D721Med (cell line): ENCODE measurements around the gene NTNG1.

Experiments used
- DNase-seq: peaks from one replicate; pipeline ENCODE4 v3.0.0; 2011; ENCODE audit warnings: low spot score; ENCODE audit not compliant: insufficient read length
- FAIRE-seq: peaks from 2 replicates; lab custom pipeline; 2011; peaks lifted over from hg19 to GRCh38; lab: Jason Lieb, UNC
- TF ChIP-seq, protein P1 (sequence below): IDR thresholded peaks from 2 replicates; pipeline ENCODE4 v1.5.1; 2012; ENCODE audit warnings: mild to moderate bottlenecking, control low read depth; ENCODE audit not compliant: insufficient read depth; ENCODE audit errors: missing control alignments

The NTNG1 gene

DNA sequence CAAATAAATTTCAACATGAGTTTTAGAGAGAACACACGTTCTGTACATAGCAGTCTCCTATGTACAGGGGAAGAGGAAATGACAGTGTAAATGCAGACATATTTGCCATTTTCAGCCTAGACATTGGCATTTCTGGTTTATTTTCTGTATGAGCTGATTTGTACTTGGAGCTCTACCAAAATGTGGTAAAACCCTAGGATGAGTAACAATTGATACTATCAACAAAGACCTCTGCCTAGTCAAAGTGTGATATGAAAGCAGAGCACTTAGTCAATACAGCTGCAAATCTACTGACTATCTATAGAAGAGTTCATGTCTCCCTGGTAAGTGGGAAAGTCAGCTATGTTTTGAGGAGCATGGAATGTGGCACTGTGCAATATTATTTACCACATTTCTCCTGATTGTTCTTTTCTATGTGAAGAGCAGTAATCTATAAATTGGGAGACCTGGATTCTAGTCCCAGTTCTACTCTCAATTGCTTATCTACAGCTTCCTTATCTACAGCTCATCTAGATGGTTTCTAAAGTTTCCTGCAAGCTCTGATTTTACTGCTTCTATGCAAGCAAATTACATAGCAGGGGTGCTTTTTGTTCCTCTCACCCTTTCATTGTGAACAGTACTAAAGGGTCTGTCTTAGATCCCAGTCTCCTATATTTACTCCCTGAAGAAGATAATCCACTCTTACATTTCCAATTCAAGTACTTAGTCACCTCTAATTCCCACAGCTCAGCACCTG lies 334.2 kb downstream of the NTNG1 start:
- no peak for FAIRE-seq
- TF ChIP-seq, protein P1, sequence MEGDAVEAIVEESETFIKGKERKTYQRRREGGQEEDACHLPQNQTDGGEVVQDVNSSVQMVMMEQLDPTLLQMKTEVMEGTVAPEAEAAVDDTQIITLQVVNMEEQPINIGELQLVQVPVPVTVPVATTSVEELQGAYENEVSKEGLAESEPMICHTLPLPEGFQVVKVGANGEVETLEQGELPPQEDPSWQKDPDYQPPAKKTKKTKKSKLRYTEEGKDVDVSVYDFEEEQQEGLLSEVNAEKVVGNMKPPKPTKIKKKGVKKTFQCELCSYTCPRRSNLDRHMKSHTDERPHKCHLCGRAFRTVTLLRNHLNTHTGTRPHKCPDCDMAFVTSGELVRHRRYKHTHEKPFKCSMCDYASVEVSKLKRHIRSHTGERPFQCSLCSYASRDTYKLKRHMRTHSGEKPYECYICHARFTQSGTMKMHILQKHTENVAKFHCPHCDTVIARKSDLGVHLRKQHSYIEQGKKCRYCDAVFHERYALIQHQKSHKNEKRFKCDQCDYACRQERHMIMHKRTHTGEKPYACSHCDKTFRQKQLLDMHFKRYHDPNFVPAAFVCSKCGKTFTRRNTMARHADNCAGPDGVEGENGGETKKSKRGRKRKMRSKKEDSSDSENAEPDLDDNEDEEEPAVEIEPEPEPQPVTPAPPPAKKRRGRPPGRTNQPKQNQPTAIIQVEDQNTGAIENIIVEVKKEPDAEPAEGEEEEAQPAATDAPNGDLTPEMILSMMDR = no peak
- DNase-seq = no peak

DNA sequence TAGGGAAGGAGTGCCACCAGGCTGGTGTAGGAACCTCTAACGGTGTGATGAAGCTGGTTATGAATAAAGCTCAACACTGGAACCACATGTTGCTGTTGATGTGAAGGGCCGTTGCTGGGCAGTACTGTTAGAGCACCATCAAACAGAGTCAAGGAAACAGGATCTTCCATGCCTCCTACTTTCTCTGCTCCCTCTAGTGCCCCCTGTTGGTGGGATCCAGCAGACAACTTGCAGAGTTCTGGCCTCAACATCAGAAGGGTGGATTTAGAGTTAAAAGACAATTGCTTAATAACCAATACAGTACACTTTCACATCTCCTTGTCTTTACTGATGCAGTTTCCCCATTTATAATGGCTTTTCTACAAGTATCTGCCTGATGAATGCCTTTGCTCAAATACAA lies 336.4 kb downstream of the NTNG1 start:
- TF ChIP-seq, protein P1 = no peak
- FAIRE-seq = no peak
- no peak for DNase-seq

DNA sequence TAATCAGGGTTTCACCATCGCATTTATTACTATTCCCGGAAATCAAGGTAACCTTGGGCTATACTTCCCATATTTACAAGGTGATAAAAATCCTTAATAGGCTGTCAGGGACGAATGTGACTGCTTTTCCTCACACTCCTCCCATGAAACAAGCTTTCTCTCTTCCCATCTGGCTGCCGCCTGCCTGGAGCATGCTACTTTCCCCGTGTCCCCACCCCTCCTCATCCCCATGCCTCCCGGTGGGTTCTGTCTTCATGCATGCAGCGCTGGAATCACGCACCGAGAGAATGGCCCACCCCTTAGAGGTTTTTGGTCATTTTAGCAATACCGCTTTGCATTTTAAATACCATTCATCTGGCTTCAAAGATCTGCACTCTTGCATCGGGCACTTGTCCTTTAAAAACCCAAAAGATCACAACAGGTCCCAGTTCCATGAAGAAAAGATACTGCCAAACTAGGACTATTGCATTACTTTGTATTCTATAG lies 339.1 kb downstream of the NTNG1 start:
- DNase-seq (no peak), FAIRE-seq (no peak)
- TF ChIP-seq, protein P1 = no peak

DNA sequence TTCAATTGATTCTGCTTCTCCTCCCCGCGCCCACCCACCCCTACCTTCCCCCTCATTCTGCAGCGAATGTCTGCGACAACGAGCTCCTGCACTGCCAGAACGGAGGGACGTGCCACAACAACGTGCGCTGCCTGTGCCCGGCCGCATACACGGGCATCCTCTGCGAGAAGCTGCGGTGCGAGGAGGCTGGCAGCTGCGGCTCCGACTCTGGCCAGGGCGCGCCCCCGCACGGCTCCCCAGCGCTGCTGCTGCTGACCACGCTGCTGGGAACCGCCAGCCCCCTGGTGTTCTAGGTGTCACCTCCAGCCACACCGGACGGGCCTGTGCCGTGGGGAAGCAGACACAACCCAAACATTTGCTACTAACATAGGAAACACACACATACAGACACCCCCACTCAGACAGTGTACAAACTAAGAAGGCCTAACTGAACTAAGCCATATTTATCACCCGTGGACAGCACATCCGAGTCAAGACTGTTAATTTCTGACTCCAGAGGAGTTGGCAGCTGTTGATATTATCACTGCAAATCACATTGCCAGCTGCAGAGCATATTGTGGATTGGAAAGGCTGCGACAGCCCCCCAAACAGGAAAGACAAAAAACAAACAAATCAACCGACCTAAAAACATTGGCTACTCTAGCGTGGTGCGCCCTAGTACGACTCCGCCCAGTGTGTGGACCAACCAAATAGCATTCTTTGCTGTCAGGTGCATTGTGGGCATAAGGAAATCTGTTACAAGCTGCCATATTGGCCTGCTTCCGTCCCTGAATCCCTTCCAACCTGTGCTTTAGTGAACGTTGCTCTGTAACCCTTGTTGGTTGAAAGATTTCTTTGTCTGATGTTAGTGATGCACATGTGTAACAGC lies 339.9 kb downstream of the NTNG1 start:
- TF ChIP-seq, protein P1 = no peak
- FAIRE-seq = no peak
- DNase-seq = no peak

DNA sequence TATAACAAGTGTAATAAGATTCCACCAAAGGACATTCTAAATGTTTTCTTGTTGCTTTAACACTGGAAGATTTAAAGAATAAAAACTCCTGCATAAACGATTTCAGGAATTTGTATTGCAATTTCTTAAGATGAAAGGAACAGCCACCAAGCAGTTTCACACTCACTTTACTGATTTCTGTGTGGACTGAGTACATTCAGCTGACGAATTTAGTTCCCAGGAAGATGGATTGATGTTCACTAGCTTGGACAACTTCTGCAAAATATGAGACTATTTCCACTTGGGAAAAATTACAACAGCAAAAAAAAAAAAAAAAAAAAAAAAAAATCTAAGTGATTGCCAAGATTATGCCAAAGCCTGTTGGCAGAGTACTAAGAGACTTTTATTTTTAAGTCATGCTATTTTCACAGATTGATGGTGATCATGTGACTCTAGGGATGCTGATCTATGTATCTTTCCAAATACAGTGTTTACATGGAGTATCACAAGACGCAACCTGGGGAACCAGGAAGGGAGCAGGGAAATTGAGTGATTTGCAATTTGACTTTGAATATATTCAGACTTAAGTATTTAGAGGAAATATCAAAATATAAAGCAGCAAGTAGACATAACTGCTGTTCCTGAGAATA lies 341.0 kb downstream of the NTNG1 start:
- no peak for FAIRE-seq

DNA sequence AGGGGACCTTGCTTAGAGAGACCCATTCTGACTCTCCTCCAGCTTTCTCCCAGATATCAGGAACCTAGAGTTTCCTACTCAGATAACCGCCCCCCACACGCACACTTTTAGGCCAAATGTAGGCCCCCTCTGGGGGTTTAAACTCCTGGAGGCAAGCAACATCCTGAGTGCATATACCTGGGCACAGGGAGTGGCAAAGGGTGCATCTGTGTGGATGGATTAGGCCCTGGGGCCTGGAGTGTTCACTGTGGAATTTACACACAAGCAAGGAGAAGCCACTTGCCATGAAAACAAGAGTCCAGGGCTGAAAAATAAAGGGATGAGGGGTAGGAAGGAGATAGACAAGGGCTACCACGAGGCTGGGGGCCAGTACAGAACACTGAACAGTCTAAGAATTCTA lies 343.1 kb downstream of the NTNG1 start:
- FAIRE-seq (no peak), DNase-seq (no peak)
- TF ChIP-seq, protein P1 = no peak

More for the DNA sequence above, 341.0 kb downstream of the NTNG1 start:
- TF ChIP-seq, protein P1 = no peak
- no peak for DNase-seq
